ENCODE measurements around the gene APOBEC3B. TPM values are rescaled to one million over a fixed set of nuclear protein-coding genes. Genes with fewer than 3 reads are reported as not detected.
"Not testable (repeated sequence)": the region's sequence is repeated elsewhere in the genome, so short reads cannot be mapped to it uniquely, and the experiment has no call there.

APOBEC3B gene
- total RNA-seq, 1 donor from 2014 or later: 0.52 TPM

DNA sequence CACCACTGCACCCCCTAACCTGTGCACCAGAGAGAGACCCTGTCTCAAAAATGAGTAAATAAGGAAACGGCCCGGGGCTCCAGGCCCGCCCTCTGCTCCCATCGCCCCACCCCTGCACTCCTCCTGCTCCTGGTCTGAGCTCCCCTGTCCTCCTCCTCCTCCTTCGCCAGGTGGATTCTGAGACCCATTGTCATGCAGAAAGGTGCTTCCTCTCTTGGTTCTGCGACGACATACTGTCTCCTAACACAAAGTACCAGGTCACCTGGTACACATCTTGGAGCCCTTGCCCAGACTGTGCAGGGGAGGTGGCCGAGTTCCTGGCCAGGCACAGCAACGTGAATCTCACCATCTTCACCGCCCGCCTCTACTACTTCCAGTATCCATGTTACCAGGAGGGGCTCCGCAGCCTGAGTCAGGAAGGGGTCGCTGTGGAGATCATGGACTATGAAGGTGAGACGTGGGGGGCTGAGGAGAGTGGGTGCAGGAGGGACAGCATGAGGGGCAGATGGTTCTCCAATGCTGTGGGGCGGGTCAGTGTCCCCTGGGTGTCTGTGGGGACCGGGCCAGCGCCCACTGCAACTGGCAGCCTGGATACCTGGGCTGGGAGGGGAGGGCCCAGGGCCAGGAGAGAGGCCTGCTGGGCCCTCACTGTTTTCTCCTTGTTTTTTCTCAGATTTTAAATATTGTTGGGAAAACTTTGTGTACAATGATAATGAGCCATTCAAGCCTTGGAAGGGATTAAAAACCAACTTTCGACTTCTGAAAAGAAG, 35.6 kb downstream of the APOBEC3B start:
- Histone ChIP-seq H3K27me3 (no peaks in the 10 kb centered on the region), H3K4me1 (peaks cover 19% of the 10 kb centered on the region), H3K9me3 (no peaks in the 10 kb centered on the region), H3K36me3 (no peaks in the 10 kb centered on the region), H3K27ac (no peak overlapping the region), H3K4me3 (no peak overlapping the region)
- intact Hi-C loops (cut with DNase I): no loop called here
- DNase-seq: no peak
- ATAC-seq: no peak
- TF ChIP-seq, protein P1, sequence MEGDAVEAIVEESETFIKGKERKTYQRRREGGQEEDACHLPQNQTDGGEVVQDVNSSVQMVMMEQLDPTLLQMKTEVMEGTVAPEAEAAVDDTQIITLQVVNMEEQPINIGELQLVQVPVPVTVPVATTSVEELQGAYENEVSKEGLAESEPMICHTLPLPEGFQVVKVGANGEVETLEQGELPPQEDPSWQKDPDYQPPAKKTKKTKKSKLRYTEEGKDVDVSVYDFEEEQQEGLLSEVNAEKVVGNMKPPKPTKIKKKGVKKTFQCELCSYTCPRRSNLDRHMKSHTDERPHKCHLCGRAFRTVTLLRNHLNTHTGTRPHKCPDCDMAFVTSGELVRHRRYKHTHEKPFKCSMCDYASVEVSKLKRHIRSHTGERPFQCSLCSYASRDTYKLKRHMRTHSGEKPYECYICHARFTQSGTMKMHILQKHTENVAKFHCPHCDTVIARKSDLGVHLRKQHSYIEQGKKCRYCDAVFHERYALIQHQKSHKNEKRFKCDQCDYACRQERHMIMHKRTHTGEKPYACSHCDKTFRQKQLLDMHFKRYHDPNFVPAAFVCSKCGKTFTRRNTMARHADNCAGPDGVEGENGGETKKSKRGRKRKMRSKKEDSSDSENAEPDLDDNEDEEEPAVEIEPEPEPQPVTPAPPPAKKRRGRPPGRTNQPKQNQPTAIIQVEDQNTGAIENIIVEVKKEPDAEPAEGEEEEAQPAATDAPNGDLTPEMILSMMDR (IDR thresholded peaks at IDR 0.05): no peak

DNA sequence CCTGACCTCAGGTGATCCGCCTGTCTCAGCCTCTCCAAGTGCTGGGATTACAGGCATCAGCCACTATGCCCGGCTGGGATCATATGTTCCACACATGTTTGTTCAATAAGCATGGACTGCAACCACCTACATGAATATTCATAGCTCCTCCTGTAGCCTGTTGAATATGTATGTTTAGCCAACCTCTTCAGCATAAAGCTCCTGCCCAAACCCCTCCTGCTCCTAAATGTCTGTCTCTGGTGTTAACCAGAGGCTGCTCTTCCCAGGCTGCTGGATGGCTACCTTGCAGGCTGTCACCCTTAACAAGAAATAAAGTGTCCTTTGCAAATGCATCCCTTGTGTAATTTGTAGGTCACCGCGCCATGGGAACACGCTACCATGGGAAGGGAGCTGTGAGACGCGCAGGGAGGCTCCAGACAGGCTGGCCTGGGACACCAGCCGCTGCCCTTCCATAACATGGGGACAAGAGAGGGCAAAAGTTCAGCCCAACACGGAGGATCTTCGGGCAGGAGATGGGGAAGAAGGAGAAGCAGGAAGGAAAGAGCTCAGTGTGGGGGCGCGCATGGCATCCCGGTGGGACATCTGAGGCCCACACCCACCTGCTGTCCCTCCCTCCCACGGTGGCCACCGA, 38.0 kb downstream of the APOBEC3B start:
- peak overlapping the region; percentile 60 for H3K4me3 ChIP-seq
- ATAC-seq: peak; percentile 2
- H3K9me3 ChIP-seq; DNase-seq; intact Hi-C loops (cut with DNase I); H3K36me3 ChIP-seq; H3K4me1 ChIP-seq; H3K27me3 ChIP-seq: not testable (repeated sequence)
- H3K27ac ChIP-seq: peak overlapping the region; percentile 42

- intact Hi-C loops (cut with DNase I): no loop called here
- TF ChIP-seq, protein P1 (IDR thresholded peaks at IDR 0.05): no peak
- H3K4me3 ChIP-seq: peak overlapping the region; percentile 60
- H3K27ac ChIP-seq: peak overlapping the region; percentile 80
- H3K9me3 ChIP-seq: no peaks in the 10 kb centered on the region
- no peak for DNase-seq
- H3K4me1 ChIP-seq: peaks cover 5% of the 10 kb centered on the region
- peak; percentile 1 for ATAC-seq
- H3K27me3 ChIP-seq: no peaks in the 10 kb centered on the region
- H3K36me3 ChIP-seq: peaks cover 5% of the 10 kb centered on the region
Measured at GRCh38 chr22:39021552-39022250, 39.6 kb downstream of the APOBEC3B start.

- TF ChIP-seq, protein P1 (IDR thresholded peaks at IDR 0.05): no peak
- H3K36me3 ChIP-seq: peaks cover 5% of the 10 kb centered on the region
Measured at GRCh38 chr22:39024519-39025308, 42.6 kb downstream of the APOBEC3B start.

GRCh38 chr22:39026509-39027150, 44.5 kb downstream of the APOBEC3B start:
- no peak overlapping the region for H3K4me3 ChIP-seq
- no peak for DNase-seq
- intact Hi-C loops (cut with DNase I): no loop called here
- H3K9me3 ChIP-seq: no peaks in the 10 kb centered on the region
- no peak for ATAC-seq
- peaks cover 5% of the 10 kb centered on the region for H3K4me1 ChIP-seq
- H3K27ac ChIP-seq: no peak overlapping the region
- no peaks in the 10 kb centered on the region for H3K27me3 ChIP-seq
- TF ChIP-seq, protein P1 (IDR thresholded peaks at IDR 0.05): no peak
- H3K36me3 ChIP-seq: peaks cover 5% of the 10 kb centered on the region

More at GRCh38 chr22:39024519-39025308, 42.6 kb downstream of the APOBEC3B start:
- intact Hi-C loops (cut with DNase I): no loop called here
- H3K27me3 ChIP-seq: no peaks in the 10 kb centered on the region
- peaks cover 5% of the 10 kb centered on the region for H3K4me1 ChIP-seq
- H3K27ac ChIP-seq: no peak overlapping the region
- DNase-seq: no peak
- no peak for ATAC-seq
- no peak overlapping the region for H3K4me3 ChIP-seq
- no peaks in the 10 kb centered on the region for H3K9me3 ChIP-seq
